ENCODE results near the gene THSD4. TPM values are rescaled to one million over a fixed set of nuclear protein-coding genes. Genes with fewer than 3 reads are reported as not detected.

The THSD4 gene
- total RNA-seq, 1 experiment from 2014 or later: 65.4 TPM

DNA sequence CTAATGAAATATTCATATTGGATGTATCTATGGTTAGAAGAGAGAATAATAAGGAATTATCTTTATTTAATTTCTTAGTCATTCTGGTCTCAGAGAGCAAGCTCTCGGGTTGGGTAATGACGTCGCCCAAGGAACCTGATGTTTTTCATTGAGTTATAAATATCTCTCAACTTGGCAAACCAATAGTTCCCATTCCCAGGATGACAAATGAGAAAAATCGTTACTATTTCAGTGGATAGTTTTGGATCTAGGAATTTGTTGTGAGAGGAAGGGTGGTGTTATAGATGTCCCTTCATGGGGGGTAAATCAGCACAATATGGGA, 532.2 kb downstream of the THSD4 start:
- ATAC-seq (no peak), DNase-seq (ENCODE audit: low read depth, low spot score) (no peak)
- no TSS peak for BruUV-seq (replicated peaks)
- TF ChIP-seq POLR2AphosphoS5 (IDR thresholded peaks at IDR 0.05; ENCODE audit: low read depth, low read length): no peak
- no peak for TF ChIP-seq SIN3A (IDR thresholded peaks at IDR 0.05; ENCODE audit: borderline replicate concordance, insufficient read depth, low read depth, low read length)
- TF ChIP-seq, protein P1, sequence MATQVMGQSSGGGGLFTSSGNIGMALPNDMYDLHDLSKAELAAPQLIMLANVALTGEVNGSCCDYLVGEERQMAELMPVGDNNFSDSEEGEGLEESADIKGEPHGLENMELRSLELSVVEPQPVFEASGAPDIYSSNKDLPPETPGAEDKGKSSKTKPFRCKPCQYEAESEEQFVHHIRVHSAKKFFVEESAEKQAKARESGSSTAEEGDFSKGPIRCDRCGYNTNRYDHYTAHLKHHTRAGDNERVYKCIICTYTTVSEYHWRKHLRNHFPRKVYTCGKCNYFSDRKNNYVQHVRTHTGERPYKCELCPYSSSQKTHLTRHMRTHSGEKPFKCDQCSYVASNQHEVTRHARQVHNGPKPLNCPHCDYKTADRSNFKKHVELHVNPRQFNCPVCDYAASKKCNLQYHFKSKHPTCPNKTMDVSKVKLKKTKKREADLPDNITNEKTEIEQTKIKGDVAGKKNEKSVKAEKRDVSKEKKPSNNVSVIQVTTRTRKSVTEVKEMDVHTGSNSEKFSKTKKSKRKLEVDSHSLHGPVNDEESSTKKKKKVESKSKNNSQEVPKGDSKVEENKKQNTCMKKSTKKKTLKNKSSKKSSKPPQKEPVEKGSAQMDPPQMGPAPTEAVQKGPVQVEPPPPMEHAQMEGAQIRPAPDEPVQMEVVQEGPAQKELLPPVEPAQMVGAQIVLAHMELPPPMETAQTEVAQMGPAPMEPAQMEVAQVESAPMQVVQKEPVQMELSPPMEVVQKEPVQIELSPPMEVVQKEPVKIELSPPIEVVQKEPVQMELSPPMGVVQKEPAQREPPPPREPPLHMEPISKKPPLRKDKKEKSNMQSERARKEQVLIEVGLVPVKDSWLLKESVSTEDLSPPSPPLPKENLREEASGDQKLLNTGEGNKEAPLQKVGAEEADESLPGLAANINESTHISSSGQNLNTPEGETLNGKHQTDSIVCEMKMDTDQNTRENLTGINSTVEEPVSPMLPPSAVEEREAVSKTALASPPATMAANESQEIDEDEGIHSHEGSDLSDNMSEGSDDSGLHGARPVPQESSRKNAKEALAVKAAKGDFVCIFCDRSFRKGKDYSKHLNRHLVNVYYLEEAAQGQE (IDR thresholded peaks at IDR 0.05; ENCODE audit: insufficient read depth in 1 of 2, low read depth in 2 of 2, low read length in 1 of 2): no peak
- TF ChIP-seq, protein P2, sequence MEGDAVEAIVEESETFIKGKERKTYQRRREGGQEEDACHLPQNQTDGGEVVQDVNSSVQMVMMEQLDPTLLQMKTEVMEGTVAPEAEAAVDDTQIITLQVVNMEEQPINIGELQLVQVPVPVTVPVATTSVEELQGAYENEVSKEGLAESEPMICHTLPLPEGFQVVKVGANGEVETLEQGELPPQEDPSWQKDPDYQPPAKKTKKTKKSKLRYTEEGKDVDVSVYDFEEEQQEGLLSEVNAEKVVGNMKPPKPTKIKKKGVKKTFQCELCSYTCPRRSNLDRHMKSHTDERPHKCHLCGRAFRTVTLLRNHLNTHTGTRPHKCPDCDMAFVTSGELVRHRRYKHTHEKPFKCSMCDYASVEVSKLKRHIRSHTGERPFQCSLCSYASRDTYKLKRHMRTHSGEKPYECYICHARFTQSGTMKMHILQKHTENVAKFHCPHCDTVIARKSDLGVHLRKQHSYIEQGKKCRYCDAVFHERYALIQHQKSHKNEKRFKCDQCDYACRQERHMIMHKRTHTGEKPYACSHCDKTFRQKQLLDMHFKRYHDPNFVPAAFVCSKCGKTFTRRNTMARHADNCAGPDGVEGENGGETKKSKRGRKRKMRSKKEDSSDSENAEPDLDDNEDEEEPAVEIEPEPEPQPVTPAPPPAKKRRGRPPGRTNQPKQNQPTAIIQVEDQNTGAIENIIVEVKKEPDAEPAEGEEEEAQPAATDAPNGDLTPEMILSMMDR (IDR thresholded peaks at IDR 0.05): no peak
- TF ChIP-seq TCF7L2 (IDR thresholded peaks at IDR 0.05; ENCODE audit: low read depth, low read length): no peak
- Histone ChIP-seq H3K4me3 (ENCODE audit: low read depth in 2 of 2, low read length in 2 of 2) (no peak overlapping the region), H3K27ac (ENCODE audit: low read length) (no peak overlapping the region), H3K4me1 (ENCODE audit: control insufficient read depth, insufficient read depth, low read length) (no peaks in the 10 kb centered on the region), H3K9me3 (ENCODE audit: control insufficient read depth, insufficient read depth, low read depth, low read length) (no peaks in the 10 kb centered on the region), H3K36me3 (ENCODE audit: control insufficient read depth, insufficient read depth, low read length) (no peaks in the 10 kb centered on the region), H3K27me3 (ENCODE audit: control insufficient read depth, insufficient read depth, low read length) (no peaks in the 10 kb centered on the region)
- ChIA-PET POLR2A (no interaction called here), CTCF (no interaction called here)
- in situ Hi-C loops (cut with HindIII; ENCODE audit: low pct_unique_long_range_greater_than_20kb, low sequenced_read_pairs): no loop called here
- intact Hi-C loops (cut with micrococcal nuclease; ENCODE audit: unreplicated experiment): no loop called here

DNA sequence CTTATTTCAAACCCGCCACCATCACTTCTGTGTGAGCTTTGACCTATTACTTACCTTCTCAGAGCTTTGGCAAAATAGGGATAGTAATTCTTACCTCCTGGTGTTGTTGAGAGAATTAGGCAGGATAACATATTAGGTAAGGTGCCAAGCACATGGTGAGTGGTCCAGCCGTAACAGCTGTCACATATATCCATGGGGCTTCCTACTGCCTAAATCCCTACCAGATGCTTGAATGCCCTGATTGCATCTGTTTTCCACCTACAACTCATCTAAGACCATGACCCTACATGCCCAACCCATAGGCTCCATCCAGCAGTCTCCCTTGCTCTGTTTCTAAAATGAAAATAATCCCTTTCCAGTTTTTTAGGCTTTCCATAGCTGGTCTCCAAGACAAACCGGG, 532.8 kb downstream of the THSD4 start:
- Histone ChIP-seq H3K4me1 (ENCODE audit: control insufficient read depth, insufficient read depth, low read length) (no peaks in the 10 kb centered on the region), H3K4me3 (ENCODE audit: low read depth in 2 of 2, low read length in 2 of 2) (no peak overlapping the region), H3K9me3 (ENCODE audit: control insufficient read depth, insufficient read depth, low read depth, low read length) (no peaks in the 10 kb centered on the region), H3K27ac (ENCODE audit: low read length) (no peak overlapping the region), H3K27me3 (ENCODE audit: control insufficient read depth, insufficient read depth, low read length) (no peaks in the 10 kb centered on the region), H3K36me3 (ENCODE audit: control insufficient read depth, insufficient read depth, low read length) (no peaks in the 10 kb centered on the region)
- CTCF ChIA-PET: no interaction called here
- POLR2A ChIA-PET: no interaction called here
- TF ChIP-seq, protein P1 (IDR thresholded peaks at IDR 0.05; ENCODE audit: insufficient read depth in 1 of 2, low read depth in 2 of 2, low read length in 1 of 2): no peak
- TF ChIP-seq TCF7L2 (IDR thresholded peaks at IDR 0.05; ENCODE audit: low read depth, low read length): no peak
- TF ChIP-seq POLR2AphosphoS5 (IDR thresholded peaks at IDR 0.05; ENCODE audit: low read depth, low read length): no peak
- TF ChIP-seq SIN3A (IDR thresholded peaks at IDR 0.05; ENCODE audit: borderline replicate concordance, insufficient read depth, low read depth, low read length): no peak
- TF ChIP-seq, protein P2 (IDR thresholded peaks at IDR 0.05): no peak
- ATAC-seq: no peak
- DNase-seq (ENCODE audit: low read depth, low spot score): no peak
- intact Hi-C loops (cut with micrococcal nuclease; ENCODE audit: unreplicated experiment): no loop called here
- in situ Hi-C loops (cut with HindIII; ENCODE audit: low pct_unique_long_range_greater_than_20kb, low sequenced_read_pairs): no loop called here
- no TSS peak for BruUV-seq (replicated peaks)
